NCI-H2107 treated with DMSO at 0.1 percent for 48 hours (cell line): ENCODE measurements around the gene MBNL1.
"Not testable (repeated sequence)": the region's sequence is repeated elsewhere in the genome, so short reads cannot be mapped to it uniquely, and the experiment has no call there.

Experiments
- DNase-seq: peaks from one replicate; lab custom pipeline; 2025; ENCODE audit not compliant: unreplicated experiment; lab: John Stamatoyannopoulos, UW

MBNL1 gene

GRCh38 chr3:152317184-152317583, 48.5 kb downstream of the MBNL1 start:
- DNase-seq = no peak

GRCh38 chr3:152317956-152318355, 49.2 kb downstream of the MBNL1 start:
- DNase-seq = no peak

- no peak for DNase-seq
These were observed 49.8 kb downstream of the MBNL1 start for GRCh38 chr3:152318512-152318911.

GRCh38 chr3:152319256-152319655, 50.5 kb downstream of the MBNL1 start:
- no peak for DNase-seq

GRCh38 chr3:152319831-152320617, 51.3 kb downstream of the MBNL1 start:
- no peak for DNase-seq

- DNase-seq = no peak
These were observed 52.6 kb downstream of the MBNL1 start for GRCh38 chr3:152321200-152321954.

- no peak for DNase-seq
These were observed 53.2 kb downstream of the MBNL1 start for GRCh38 chr3:152321955-152322377.

- no peak for DNase-seq
These were observed 54.0 kb downstream of the MBNL1 start for GRCh38 chr3:152322756-152323155.

GRCh38 chr3:152323834-152324233, 55.1 kb downstream of the MBNL1 start:
- DNase-seq = no peak

- no peak for DNase-seq
These were observed 56.4 kb downstream of the MBNL1 start for GRCh38 chr3:152325136-152325535.

- no peak for DNase-seq
These were observed 58.5 kb downstream of the MBNL1 start for GRCh38 chr3:152327203-152327602.

- no peak for DNase-seq
These were observed 60.1 kb downstream of the MBNL1 start for GRCh38 chr3:152328841-152329240.

- no peak for DNase-seq
These were observed 61.8 kb downstream of the MBNL1 start for GRCh38 chr3:152330559-152330958.

- no peak for DNase-seq
These were observed 62.4 kb downstream of the MBNL1 start for GRCh38 chr3:152331018-152331541.

- no peak for DNase-seq
These were observed 63.3 kb downstream of the MBNL1 start for GRCh38 chr3:152331998-152332397.

- DNase-seq = no peak
These were observed 65.2 kb downstream of the MBNL1 start for GRCh38 chr3:152333928-152334327.

GRCh38 chr3:152334761-152335160, 66.0 kb downstream of the MBNL1 start:
- no peak for DNase-seq

GRCh38 chr3:152335273-152335672, 66.5 kb downstream of the MBNL1 start:
- DNase-seq = no peak

- DNase-seq = not testable (repeated sequence)
These were observed 68.6 kb downstream of the MBNL1 start for GRCh38 chr3:152337337-152337736.

GRCh38 chr3:152338159-152338720, 69.5 kb downstream of the MBNL1 start:
- DNase-seq = no peak

- DNase-seq = no peak
These were observed 71.3 kb downstream of the MBNL1 start for GRCh38 chr3:152339881-152340505.
